Measurements from ENCODE around the gene MBTD1. TPM values are rescaled to one million over a fixed set of nuclear protein-coding genes. Genes with fewer than 3 reads are reported as not detected.
"Not testable (repeated sequence)": the region's sequence is repeated elsewhere in the genome, so short reads cannot be mapped to it uniquely, and the experiment has no call there.

MBTD1 gene
- total RNA-seq, 1 donor from 2014 or later, result 34.4 TPM

GRCh38 chr17:51200295-51200694 is 59.6 kb downstream of the MBTD1 start:
- Histone ChIP-seq H3K4me3 (ENCODE audit: low read length in 3 of 3) (no peak overlapping the region), H3K27ac (ENCODE audit: low read depth, low read length) (no peak overlapping the region), H3K4me1 (ENCODE audit: control insufficient read depth in 3 of 3, insufficient read depth in 3 of 3, low read length in 3 of 3) (no peaks in the 10 kb centered on the region), H3K27me3 (ENCODE audit: control insufficient read depth in 3 of 3, insufficient read depth in 3 of 3, low read length in 3 of 3) (no peaks in the 10 kb centered on the region), H3K9ac (ENCODE audit: low read depth in 1 of 3, low read length in 3 of 3) (no peak overlapping the region), H3K9me3 (ENCODE audit: control insufficient read depth in 3 of 3, low read length in 3 of 3) (no peaks in the 10 kb centered on the region), H3K36me3 (ENCODE audit: control insufficient read depth in 3 of 3, insufficient read depth in 3 of 3, low read length in 3 of 3) (peaks cover 23 to 67% (median 61%) of the 10 kb centered on the region in 3 donors)

GRCh38 chr17:51197754-51198153 is 62.1 kb downstream of the MBTD1 start:
- H3K4me3 ChIP-seq (ENCODE audit: low read length in 3 of 3), result no peak overlapping the region
- H3K27me3 ChIP-seq (ENCODE audit: control insufficient read depth in 3 of 3, insufficient read depth in 3 of 3, low read length in 3 of 3), result no peaks in the 10 kb centered on the region
- no peaks in the 10 kb centered on the region for H3K9me3 ChIP-seq (ENCODE audit: control insufficient read depth in 3 of 3, low read length in 3 of 3)
- no peaks in the 10 kb centered on the region for H3K4me1 ChIP-seq (ENCODE audit: control insufficient read depth in 3 of 3, insufficient read depth in 3 of 3, low read length in 3 of 3)
- H3K27ac ChIP-seq (ENCODE audit: low read depth, low read length), result no peak overlapping the region
- H3K9ac ChIP-seq (ENCODE audit: low read depth in 1 of 3, low read length in 3 of 3), result no peak overlapping the region
- peaks cover 31 to 70% (median 59%) of the 10 kb centered on the region in 3 donors for H3K36me3 ChIP-seq (ENCODE audit: control insufficient read depth in 3 of 3, insufficient read depth in 3 of 3, low read length in 3 of 3)

GRCh38 chr17:51191895-51192294 is 68.0 kb downstream of the MBTD1 start:
- Histone ChIP-seq H3K4me1 (ENCODE audit: control insufficient read depth in 3 of 3, insufficient read depth in 3 of 3, low read length in 3 of 3) (no peaks in the 10 kb centered on the region), H3K9me3 (ENCODE audit: control insufficient read depth in 3 of 3, low read length in 3 of 3) (no peaks in the 10 kb centered on the region), H3K9ac (ENCODE audit: low read depth in 1 of 3, low read length in 3 of 3) (no peak overlapping the region), H3K4me3 (ENCODE audit: low read length in 3 of 3) (no peak overlapping the region), H3K27ac (ENCODE audit: low read depth, low read length) (no peak overlapping the region), H3K27me3 (ENCODE audit: control insufficient read depth in 3 of 3, insufficient read depth in 3 of 3, low read length in 3 of 3) (no peaks in the 10 kb centered on the region), H3K36me3 (ENCODE audit: control insufficient read depth in 3 of 3, insufficient read depth in 3 of 3, low read length in 3 of 3) (peaks cover 16 to 44% (median 38%) of the 10 kb centered on the region in 3 donors)

GRCh38 chr17:51189628-51190027 is 70.2 kb downstream of the MBTD1 start:
- H3K4me1 ChIP-seq (ENCODE audit: control insufficient read depth in 3 of 3, insufficient read depth in 3 of 3, low read length in 3 of 3), result no peaks in the 10 kb centered on the region
- peaks cover 16 to 44% (median 35%) of the 10 kb centered on the region in 3 donors for H3K36me3 ChIP-seq (ENCODE audit: control insufficient read depth in 3 of 3, insufficient read depth in 3 of 3, low read length in 3 of 3)
- H3K27me3 ChIP-seq (ENCODE audit: control insufficient read depth in 3 of 3, insufficient read depth in 3 of 3, low read length in 3 of 3), result no peaks in the 10 kb centered on the region
- H3K27ac ChIP-seq (ENCODE audit: low read depth, low read length), result peak overlapping the region; percentile 15
- H3K9ac ChIP-seq (ENCODE audit: low read depth in 1 of 3, low read length in 3 of 3), result no peak overlapping the region
- no peaks in the 10 kb centered on the region for H3K9me3 ChIP-seq (ENCODE audit: control insufficient read depth in 3 of 3, low read length in 3 of 3)
- no peak overlapping the region for H3K4me3 ChIP-seq (ENCODE audit: low read length in 3 of 3)

GRCh38 chr17:51189162-51189561 is 70.7 kb downstream of the MBTD1 start:
- no peaks in the 10 kb centered on the region for H3K9me3 ChIP-seq (ENCODE audit: control insufficient read depth in 3 of 3, low read length in 3 of 3)
- peaks cover 16 to 42% (median 30%) of the 10 kb centered on the region in 3 donors for H3K36me3 ChIP-seq (ENCODE audit: control insufficient read depth in 3 of 3, insufficient read depth in 3 of 3, low read length in 3 of 3)
- H3K27ac ChIP-seq (ENCODE audit: low read depth, low read length), result no peak overlapping the region
- H3K9ac ChIP-seq (ENCODE audit: low read depth in 1 of 3, low read length in 3 of 3), result no peak overlapping the region
- H3K27me3 ChIP-seq (ENCODE audit: control insufficient read depth in 3 of 3, insufficient read depth in 3 of 3, low read length in 3 of 3), result no peaks in the 10 kb centered on the region
- H3K4me3 ChIP-seq (ENCODE audit: low read length in 3 of 3), result no peak overlapping the region
- H3K4me1 ChIP-seq (ENCODE audit: control insufficient read depth in 3 of 3, insufficient read depth in 3 of 3, low read length in 3 of 3), result no peaks in the 10 kb centered on the region

- H3K36me3 ChIP-seq (ENCODE audit: control insufficient read depth in 3 of 3, insufficient read depth in 3 of 3, low read length in 3 of 3), result peaks cover 11 to 35% (median 27%) of the 10 kb centered on the region in 3 donors
- no peak overlapping the region for H3K9ac ChIP-seq (ENCODE audit: low read depth in 1 of 3, low read length in 3 of 3)
- no peak overlapping the region for H3K4me3 ChIP-seq (ENCODE audit: low read length in 3 of 3)
- H3K27me3 ChIP-seq (ENCODE audit: control insufficient read depth in 3 of 3, insufficient read depth in 3 of 3, low read length in 3 of 3), result no peaks in the 10 kb centered on the region
- H3K27ac ChIP-seq (ENCODE audit: low read depth, low read length), result no peak overlapping the region
- no peaks in the 10 kb centered on the region for H3K4me1 ChIP-seq (ENCODE audit: control insufficient read depth in 3 of 3, insufficient read depth in 3 of 3, low read length in 3 of 3)
- no peaks in the 10 kb centered on the region for H3K9me3 ChIP-seq (ENCODE audit: control insufficient read depth in 3 of 3, low read length in 3 of 3)
Observed at GRCh38 chr17:51188271-51188833, 71.5 kb downstream of the MBTD1 start.

GRCh38 chr17:51185763-51186332 is 74.0 kb downstream of the MBTD1 start:
- Histone ChIP-seq H3K4me3 (ENCODE audit: low read length in 3 of 3) (no peak overlapping the region), H3K4me1 (ENCODE audit: control insufficient read depth in 3 of 3, insufficient read depth in 3 of 3, low read length in 3 of 3) (no peaks in the 10 kb centered on the region), H3K27ac (ENCODE audit: low read depth, low read length) (no peak overlapping the region), H3K9me3 (ENCODE audit: control insufficient read depth in 3 of 3, low read length in 3 of 3) (no peaks in the 10 kb centered on the region), H3K9ac (ENCODE audit: low read depth in 1 of 3, low read length in 3 of 3) (no peak overlapping the region), H3K36me3 (ENCODE audit: control insufficient read depth in 3 of 3, insufficient read depth in 3 of 3, low read length in 3 of 3) (peaks cover 15 to 25% (median 23%) of the 10 kb centered on the region in 3 donors), H3K27me3 (ENCODE audit: control insufficient read depth in 3 of 3, insufficient read depth in 3 of 3, low read length in 3 of 3) (no peaks in the 10 kb centered on the region)

- Histone ChIP-seq H3K4me1 (ENCODE audit: control insufficient read depth in 3 of 3, insufficient read depth in 3 of 3, low read length in 3 of 3) (no peaks in the 10 kb centered on the region), H3K9me3 (ENCODE audit: control insufficient read depth in 3 of 3, low read length in 3 of 3) (no peaks in the 10 kb centered on the region), H3K27ac (ENCODE audit: low read depth, low read length) (no peak overlapping the region), H3K9ac (ENCODE audit: low read depth in 1 of 3, low read length in 3 of 3) (no peak overlapping the region), H3K27me3 (ENCODE audit: control insufficient read depth in 3 of 3, insufficient read depth in 3 of 3, low read length in 3 of 3) (no peaks in the 10 kb centered on the region), H3K36me3 (ENCODE audit: control insufficient read depth in 3 of 3, insufficient read depth in 3 of 3, low read length in 3 of 3) (peaks cover 17 to 23% (median 18%) of the 10 kb centered on the region in 3 donors), H3K4me3 (ENCODE audit: low read length in 3 of 3) (no peak overlapping the region)
Observed at GRCh38 chr17:51184124-51184523, 75.7 kb downstream of the MBTD1 start.

- H3K9me3 ChIP-seq (ENCODE audit: control insufficient read depth in 3 of 3, low read length in 3 of 3), result no peaks in the 10 kb centered on the region
- no peaks in the 10 kb centered on the region for H3K27me3 ChIP-seq (ENCODE audit: control insufficient read depth in 3 of 3, insufficient read depth in 3 of 3, low read length in 3 of 3)
- H3K4me3 ChIP-seq (ENCODE audit: low read length in 3 of 3), result no peak overlapping the region
- H3K27ac ChIP-seq (ENCODE audit: low read depth, low read length), result no peak overlapping the region
- H3K4me1 ChIP-seq (ENCODE audit: control insufficient read depth in 3 of 3, insufficient read depth in 3 of 3, low read length in 3 of 3), result no peaks in the 10 kb centered on the region
- no peak overlapping the region for H3K9ac ChIP-seq (ENCODE audit: low read depth in 1 of 3, low read length in 3 of 3)
- H3K36me3 ChIP-seq (ENCODE audit: control insufficient read depth in 3 of 3, insufficient read depth in 3 of 3, low read length in 3 of 3), result peaks cover 13 to 14% (median 14%) of the 10 kb centered on the region in 3 donors
Observed at GRCh38 chr17:51180486-51180885, 79.4 kb downstream of the MBTD1 start.

GRCh38 chr17:51172030-51172429 is 87.8 kb downstream of the MBTD1 start:
- not testable (repeated sequence) for H3K27ac ChIP-seq (ENCODE audit: low read depth, low read length); H3K4me1 ChIP-seq (ENCODE audit: control insufficient read depth in 3 of 3, insufficient read depth in 3 of 3, low read length in 3 of 3); H3K27me3 ChIP-seq (ENCODE audit: control insufficient read depth in 3 of 3, insufficient read depth in 3 of 3, low read length in 3 of 3); H3K9me3 ChIP-seq (ENCODE audit: control insufficient read depth in 3 of 3, low read length in 3 of 3); H3K4me3 ChIP-seq (ENCODE audit: low read length in 3 of 3); H3K9ac ChIP-seq (ENCODE audit: low read depth in 1 of 3, low read length in 3 of 3)
- peaks cover 7 to 30% (median 25%) of the 10 kb centered on the region in 3 donors for H3K36me3 ChIP-seq (ENCODE audit: control insufficient read depth in 3 of 3, insufficient read depth in 3 of 3, low read length in 3 of 3)
